ENCODE results near the gene MDK. TPM values are rescaled to one million over a fixed set of nuclear protein-coding genes. Genes with fewer than 3 reads are reported as not detected.

MDK gene
- total RNA-seq, 6 experiments from 2014 or later = 9.7 to 22.9 (median 18.9) TPM

DNA sequence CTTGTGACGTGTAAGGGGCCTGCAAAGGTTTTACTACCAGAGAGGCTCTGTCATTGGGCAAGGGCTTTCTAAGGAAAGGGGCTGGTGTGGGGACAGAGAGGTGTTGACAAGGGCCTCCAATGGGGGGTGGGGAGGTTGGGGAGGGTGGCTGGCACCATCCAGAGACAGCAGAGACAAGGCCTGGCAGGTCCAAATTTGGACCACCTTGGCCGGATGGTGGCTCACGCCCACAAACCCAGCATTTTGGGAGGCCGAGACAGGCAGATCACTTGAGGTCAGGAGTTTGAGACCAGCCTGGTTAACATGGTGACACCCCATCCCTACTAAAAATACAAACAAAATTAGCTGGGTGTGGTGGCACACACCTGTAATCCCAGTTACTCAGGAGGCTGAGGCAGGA is 12.3 kb downstream of the MDK start:
- no peaks in the 10 kb centered on the region for H3K9me3 Mint-ChIP-seq
- TF ChIP-seq, protein P1, sequence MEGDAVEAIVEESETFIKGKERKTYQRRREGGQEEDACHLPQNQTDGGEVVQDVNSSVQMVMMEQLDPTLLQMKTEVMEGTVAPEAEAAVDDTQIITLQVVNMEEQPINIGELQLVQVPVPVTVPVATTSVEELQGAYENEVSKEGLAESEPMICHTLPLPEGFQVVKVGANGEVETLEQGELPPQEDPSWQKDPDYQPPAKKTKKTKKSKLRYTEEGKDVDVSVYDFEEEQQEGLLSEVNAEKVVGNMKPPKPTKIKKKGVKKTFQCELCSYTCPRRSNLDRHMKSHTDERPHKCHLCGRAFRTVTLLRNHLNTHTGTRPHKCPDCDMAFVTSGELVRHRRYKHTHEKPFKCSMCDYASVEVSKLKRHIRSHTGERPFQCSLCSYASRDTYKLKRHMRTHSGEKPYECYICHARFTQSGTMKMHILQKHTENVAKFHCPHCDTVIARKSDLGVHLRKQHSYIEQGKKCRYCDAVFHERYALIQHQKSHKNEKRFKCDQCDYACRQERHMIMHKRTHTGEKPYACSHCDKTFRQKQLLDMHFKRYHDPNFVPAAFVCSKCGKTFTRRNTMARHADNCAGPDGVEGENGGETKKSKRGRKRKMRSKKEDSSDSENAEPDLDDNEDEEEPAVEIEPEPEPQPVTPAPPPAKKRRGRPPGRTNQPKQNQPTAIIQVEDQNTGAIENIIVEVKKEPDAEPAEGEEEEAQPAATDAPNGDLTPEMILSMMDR (IDR thresholded peaks at IDR 0.05) = no peak
- H3K4me3 Mint-ChIP-seq = no peak overlapping the region
- DNase-seq = no peak
- H3K27me3 Mint-ChIP-seq (ENCODE audit: insufficient read depth) = peaks cover 16% of the 10 kb centered on the region
- no peak overlapping the region for H3K27ac Mint-ChIP-seq
- H3K36me3 Mint-ChIP-seq (ENCODE audit: low read depth) = peaks cover 17% of the 10 kb centered on the region
- H3K4me1 Mint-ChIP-seq (ENCODE audit: low read depth) = peaks cover 10% of the 10 kb centered on the region

DNA sequence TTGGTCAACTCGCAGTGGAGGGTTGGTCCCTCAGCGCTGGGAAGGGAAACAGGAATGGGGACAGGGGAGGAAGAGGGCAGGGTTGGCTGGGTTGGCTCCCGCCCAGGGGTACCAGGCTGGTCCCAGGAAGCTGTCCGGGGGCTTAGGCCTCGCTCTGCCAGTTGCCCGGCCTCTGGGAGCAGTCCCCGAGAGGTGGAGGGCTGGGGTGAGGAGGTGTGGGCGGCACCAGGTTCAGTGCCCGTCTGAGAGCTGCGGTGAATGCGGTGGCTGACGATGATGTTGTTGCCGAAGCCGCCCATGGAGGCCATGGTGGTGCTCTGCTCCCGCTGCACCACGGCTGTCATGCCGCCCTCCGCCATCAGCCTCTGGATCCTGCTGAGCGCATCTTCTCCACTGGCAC is 16.1 kb downstream of the MDK start:
- Mint-ChIP-seq H3K36me3 (ENCODE audit: low read depth) (peaks cover 17% of the 10 kb centered on the region), H3K9me3 (no peaks in the 10 kb centered on the region), H3K4me1 (ENCODE audit: low read depth) (peaks cover 5% of the 10 kb centered on the region), H3K27ac (no peak overlapping the region), H3K4me3 (no peak overlapping the region), H3K27me3 (ENCODE audit: insufficient read depth) (peaks cover 9% of the 10 kb centered on the region)
- TF ChIP-seq, protein P1 (IDR thresholded peaks at IDR 0.05) = no peak
- DNase-seq = no peak

DNA sequence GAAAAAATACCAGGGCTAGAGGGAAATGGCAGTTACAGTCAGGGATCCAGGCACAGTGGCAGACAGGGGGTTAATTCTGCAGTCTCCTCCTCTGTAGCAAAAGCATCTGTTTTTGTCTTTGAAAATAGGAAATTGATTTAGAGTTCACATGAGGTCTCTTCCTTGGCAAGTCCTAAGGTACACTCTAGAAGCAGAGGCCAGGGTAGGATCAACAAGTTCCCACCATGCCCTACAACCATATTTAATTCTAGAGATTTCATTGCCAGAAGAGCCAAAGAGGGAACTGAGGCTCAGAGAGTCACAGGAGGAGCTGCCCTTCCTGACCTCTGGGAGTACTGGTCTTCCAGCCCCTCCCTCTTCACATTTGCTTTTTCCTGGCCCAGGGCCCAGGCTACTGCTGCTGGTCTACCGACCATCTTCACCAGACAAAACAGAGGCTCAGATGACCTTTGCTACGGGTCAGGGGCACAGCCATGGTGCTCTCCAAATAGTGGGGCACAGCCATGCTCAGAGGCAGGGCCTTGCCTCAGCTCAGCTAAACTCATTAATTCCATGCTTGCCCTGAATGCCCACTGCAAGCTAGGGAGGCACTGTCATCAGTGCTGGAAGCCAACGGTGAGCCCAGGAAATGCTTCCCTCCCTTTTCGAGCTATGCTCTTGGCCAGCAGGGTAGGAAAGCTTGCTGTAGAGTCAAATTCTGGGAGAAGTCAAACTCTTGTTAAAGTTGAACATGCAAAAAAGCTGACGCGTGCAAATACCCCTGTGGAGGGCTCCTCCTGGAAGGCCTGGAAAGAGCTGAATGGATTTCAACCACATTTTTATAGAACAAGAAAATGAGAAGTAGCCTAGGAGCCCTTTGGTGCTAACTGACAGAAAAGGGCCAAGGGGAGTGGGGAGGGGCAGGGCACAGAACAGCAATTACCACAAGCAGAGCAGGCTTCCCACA is 21.8 kb downstream of the MDK start:
- no peaks in the 10 kb centered on the region for H3K9me3 Mint-ChIP-seq
- H3K4me3 Mint-ChIP-seq = no peak overlapping the region

GRCh38 chr11:46404476-46405017 is 23.1 kb downstream of the MDK start:
- H3K4me3 Mint-ChIP-seq = peak overlapping the region; percentile 30; the same call in 1 of the 2 replicates
- H3K27me3 Mint-ChIP-seq (ENCODE audit: insufficient read depth) = peaks cover 1% of the 10 kb centered on the region
- H3K9me3 Mint-ChIP-seq = no peaks in the 10 kb centered on the region
- peak overlapping the region; percentile 42 for H3K27ac Mint-ChIP-seq
- TF ChIP-seq, protein P1 (IDR thresholded peaks at IDR 0.05) = no peak
- 0 out of 2 replicates have a peak, but pooled peaks cover 13% of the 10 kb centered on the region for H3K36me3 Mint-ChIP-seq (ENCODE audit: low read depth)
- H3K4me1 Mint-ChIP-seq (ENCODE audit: low read depth) = peaks cover 16% of the 10 kb centered on the region
- DNase-seq = no peak

More for the DNA sequence above, 21.8 kb downstream of the MDK start:
- H3K36me3 Mint-ChIP-seq (ENCODE audit: low read depth) = 0 out of 2 replicates have a peak, but pooled peaks cover 13% of the 10 kb centered on the region
- peaks cover 16% of the 10 kb centered on the region for H3K4me1 Mint-ChIP-seq (ENCODE audit: low read depth)
- TF ChIP-seq, protein P1 (IDR thresholded peaks at IDR 0.05) = no peak
- no peak for DNase-seq
- H3K27ac Mint-ChIP-seq = no peak overlapping the region
- peaks cover 1% of the 10 kb centered on the region for H3K27me3 Mint-ChIP-seq (ENCODE audit: insufficient read depth)

DNA sequence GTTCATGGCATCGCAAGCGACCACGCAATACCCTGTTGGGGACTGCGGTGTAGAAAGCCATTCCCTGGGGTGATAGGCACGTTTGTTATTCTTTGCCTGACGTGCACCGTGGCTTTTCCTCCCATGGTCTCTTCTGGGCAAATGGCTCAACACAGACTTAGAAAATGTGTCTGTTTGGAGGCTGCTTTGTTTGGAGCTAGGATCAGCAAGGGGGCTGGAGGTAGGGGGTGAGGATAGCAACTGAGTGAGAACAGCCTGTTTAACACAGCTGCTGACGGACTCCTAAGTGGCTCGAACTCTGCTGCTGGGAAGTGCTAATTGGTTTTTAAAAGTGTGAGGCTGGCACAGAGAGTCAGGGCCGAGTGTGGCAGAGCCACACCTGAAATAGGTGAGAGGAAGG is 26.2 kb downstream of the MDK start:
- no peaks in the 10 kb centered on the region; the same call in none of the 2 replicates for H3K27me3 Mint-ChIP-seq (ENCODE audit: insufficient read depth)
- no peaks in the 10 kb centered on the region for H3K9me3 Mint-ChIP-seq
- peaks cover 16% of the 10 kb centered on the region for H3K4me1 Mint-ChIP-seq (ENCODE audit: low read depth)
- no peak overlapping the region for H3K4me3 Mint-ChIP-seq
- H3K36me3 Mint-ChIP-seq (ENCODE audit: low read depth) = 0 out of 2 replicates have a peak, but pooled peaks cover 12% of the 10 kb centered on the region
- peak overlapping the region; percentile 42; the same call in 1 of the 2 replicates for H3K27ac Mint-ChIP-seq
- TF ChIP-seq, protein P1 (IDR thresholded peaks at IDR 0.05) = no peak
- no peak for DNase-seq
